GM10248 (cell line): ENCODE measurements around the gene SGIP1.
A peak's percentile ranks its signal among the peaks of the same experiment; 100 is the strongest.

Experiments used
- CTCF ChIA-PET: fragments of 300-600 bp; sonication (Branson Sonifier 250); formaldehyde crosslinking; extraction: SDS; loops from one replicate; lab custom pipeline; 2021; ENCODE audit warnings: antibody characterized with exemption; lab: Yijun Ruan, JAX
- POLR2A ChIA-PET: fragments of 350-650 bp; sonication (Branson Sonifier 250); formaldehyde crosslinking; extraction: SDS; loops from one replicate; lab custom pipeline; 2020; ENCODE audit warnings: antibody characterized with exemption; lab: Yijun Ruan, JAX
- DNase-seq: peaks from one replicate; pipeline ENCODE4 v3.0.0; 2012; ENCODE audit errors: extremely low spot score
- CTCF ChIP-seq: IDR thresholded peaks from 2 replicates; pipeline ENCODE4 v1.5.1; 2012; ENCODE audit warnings: mild to moderate bottlenecking, low read depth; ENCODE audit errors: extremely low read depth, missing control alignments, control extremely low read depth

Gene SGIP1

GRCh38 chr1:66699213-66699612 lies 165.3 kb downstream of the SGIP1 start:
- no peak for TF ChIP-seq CTCF
- ChIA-PET CTCF (interaction anchor here (1.1 to 1.9 kb wide), 3 partner anchors 12 to 27 kb away, joined by 3 to 5 read pairs (median 4); no protein-coding TSS in a partner anchor), POLR2A (no interaction called here)
- DNase-seq, result no peak

- TF ChIP-seq CTCF, result no peak
- POLR2A ChIA-PET, result no interaction called here
- DNase-seq, result no peak
- CTCF ChIA-PET, result interaction anchor here (1.1 kb wide), 1 partner anchor 22 kb away, joined by 3 read pairs; no protein-coding TSS in a partner anchor
Measured at GRCh38 chr1:66704177-66704875, 170.4 kb downstream of the SGIP1 start.

GRCh38 chr1:66705110-66705509 lies 171.2 kb downstream of the SGIP1 start:
- CTCF ChIA-PET, result no interaction called here
- POLR2A ChIA-PET, result no interaction called here
- no peak for TF ChIP-seq CTCF
- no peak for DNase-seq

GRCh38 chr1:66711420-66711819 lies 177.5 kb downstream of the SGIP1 start:
- ChIA-PET POLR2A (no interaction called here), CTCF (interaction anchor here (0.9 to 3.1 kb wide), 4 partner anchors 11 to 21 kb away, joined by 3 to 19 read pairs (median 4); no protein-coding TSS in a partner anchor)
- TF ChIP-seq CTCF, result peak; percentile 8
- no peak for DNase-seq

DNA sequence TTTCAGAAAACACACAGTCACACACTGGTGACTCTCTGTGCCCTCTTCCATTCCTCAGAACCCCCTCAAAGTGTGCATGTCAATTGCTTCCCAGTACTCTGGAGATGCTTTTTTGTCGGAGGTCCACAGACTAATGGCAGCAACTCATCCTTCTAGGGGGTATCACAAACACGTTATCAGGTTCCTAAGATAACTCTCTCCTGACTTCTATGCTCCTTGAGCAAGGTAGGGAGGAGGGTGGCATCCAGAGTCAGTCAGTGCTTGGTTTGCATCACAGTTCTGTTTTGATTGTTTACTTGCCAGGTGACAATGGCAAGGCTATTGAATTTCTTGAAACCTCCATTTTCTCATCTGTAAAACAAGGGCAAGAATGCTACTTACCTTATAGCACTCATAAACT lies 178.9 kb downstream of the SGIP1 start:
- CTCF ChIA-PET, result no interaction called here
- TF ChIP-seq CTCF, result no peak
- no peak for DNase-seq
- POLR2A ChIA-PET, result no interaction called here

DNA sequence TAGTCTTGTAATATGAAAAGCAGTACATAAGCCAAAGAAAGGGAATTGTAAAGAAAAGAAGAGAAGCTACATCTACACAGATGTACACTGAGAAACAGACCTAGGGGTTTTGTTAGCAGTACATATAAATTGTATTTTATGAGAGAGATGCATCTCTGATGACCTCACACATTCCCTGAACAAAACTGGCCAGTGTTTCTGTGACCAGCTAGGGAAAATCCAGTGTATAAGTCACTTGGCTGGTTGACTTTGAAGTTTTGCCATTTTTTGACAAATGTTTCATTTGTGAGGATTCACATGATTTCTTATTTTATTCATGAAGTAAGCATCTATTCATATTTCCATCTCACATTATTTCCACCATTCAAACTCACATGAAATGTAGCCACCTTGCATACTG lies 190.0 kb downstream of the SGIP1 start:
- DNase-seq, result no peak
- no peak for TF ChIP-seq CTCF
- ChIA-PET POLR2A (no interaction called here), CTCF (interaction anchor here (1.5 to 1.6 kb wide), 2 partner anchors 13 to 26 kb away, joined by 3 to 4 read pairs; no protein-coding TSS in a partner anchor)
